OCI-LY7 (cell line): ENCODE data around the gene LPCAT3. TPM values are rescaled to one million over a fixed set of nuclear protein-coding genes. Genes with fewer than 3 reads are reported as not detected.
"Not testable (repeated sequence)": the region's sequence is repeated elsewhere in the genome, so short reads cannot be mapped to it uniquely, and the experiment has no call there.

Experiments used
- BruUV-seq: library from RNA; stranded (reverse); fragments of 400-500 nt; replicated peaks from 2 replicates; lab custom pipeline; 2021; lab: Mats Ljungman, UMichigan
- CTCF ChIA-PET: fragments of 300-600 bp; sonication (Branson Sonifier 250); formaldehyde crosslinking; loops from one replicate; lab custom pipeline; 2022; ENCODE audit warnings: antibody characterized with exemption; ENCODE audit not compliant: unreplicated experiment; lab: Charles Lee
- POLR2A ChIA-PET: fragments of 300-600 bp; sonication (Branson Sonifier 250); formaldehyde crosslinking; loops from one replicate; lab custom pipeline; 2022; ENCODE audit warnings: antibody characterized with exemption; lab: Charles Lee
- DNase-seq: peaks from one replicate; pipeline ENCODE4 v3.0.0-alpha.2; 2015; ENCODE audit warnings: low spot score
- H2AFZ ChIP-seq: fragments of 200-600 bp; sonication (generic), shearing (Covaris generic); 2 replicates; pipeline ENCODE4 v1.6.1; 2014; ENCODE audit warnings: mild to moderate bottlenecking, antibody characterized with exemption, low read length, moderate library complexity
- H3K27ac ChIP-seq: fragments of 200-600 bp; sonication (generic); 2 replicates; pipeline ENCODE4 v1.5.1; 2014; ENCODE audit warnings: mixed run types, low read depth, mild to moderate bottlenecking, moderate library complexity, low read length, inconsistent platforms; ENCODE audit not compliant: poor library complexity, severe bottlenecking
- H3K36me3 ChIP-seq: fragments of 200-600 bp; sonication (generic); 2 replicates; pipeline ENCODE4 v1.6.1; 2014; ENCODE audit warnings: mild to moderate bottlenecking, antibody characterized with exemption, low read length, moderate library complexity, mixed read lengths; ENCODE audit not compliant: insufficient read depth
- H3K4me1 ChIP-seq: fragments of 200-600 bp; sonication (generic); 2 replicates; pipeline ENCODE4 v1.5.1; 2014; ENCODE audit warnings: mild to moderate bottlenecking, low read length; ENCODE audit not compliant: insufficient read depth, poor library complexity, severe bottlenecking
- H3K4me2 ChIP-seq: fragments of 200-600 bp; sonication (generic); 2 replicates; pipeline ENCODE4 v1.6.1; 2014; ENCODE audit warnings: mild to moderate bottlenecking, low read length
- H3K4me3 ChIP-seq: fragments of 200-600 bp; sonication (generic); 2 replicates; pipeline ENCODE4 v1.5.1; 2014; ENCODE audit warnings: mild to moderate bottlenecking, low read depth, low read length; ENCODE audit not compliant: poor library complexity, severe bottlenecking
- H3K79me2 ChIP-seq: fragments of 200-600 bp; sonication (generic); 2 replicates; pipeline ENCODE4 v1.6.1; 2016; ENCODE audit warnings: low read depth, mild to moderate bottlenecking, low read length, moderate library complexity, mixed read lengths; ENCODE audit not compliant: insufficient read depth
- H3K9me2 ChIP-seq: fragments of 200-600 bp; sonication (generic); 2 replicates; pipeline ENCODE4 v1.6.1; 2016; ENCODE audit warnings: mild to moderate bottlenecking, low read length, mixed read lengths; ENCODE audit not compliant: insufficient read depth
- H3K9me3 ChIP-seq: fragments of 200-600 bp; sonication (generic); 2 replicates; pipeline ENCODE4 v1.6.1; 2014; ENCODE audit warnings: mild to moderate bottlenecking, mixed run types, low read length, mixed read lengths
- H4K20me1 ChIP-seq: fragments of 200-600 bp; sonication (generic); 2 replicates; pipeline ENCODE4 v1.6.1; 2014; ENCODE audit warnings: mild to moderate bottlenecking, antibody characterized with exemption, low read length, moderate library complexity, mixed read lengths; ENCODE audit not compliant: insufficient read depth
- CTCF ChIP-seq: fragments of 200-600 bp; sonication (generic); conservative IDR thresholded peaks from 2 replicates; pipeline ENCODE4 v1.5.1; 2014; ENCODE audit warnings: mild to moderate bottlenecking, antibody characterized with exemption, low read length, moderate library complexity, mixed read lengths
- EZH2phosphoT487 ChIP-seq: fragments of 200-600 bp; sonication (generic); IDR thresholded peaks from 2 replicates; pipeline ENCODE4 v1.6.1; 2018; ENCODE audit warnings: low read depth, borderline replicate concordance, mild to moderate bottlenecking, mixed run types, antibody characterized with exemption, low read length, moderate library complexity, mixed read lengths
- intact Hi-C: fragments of 100-400 bp; cut with micrococcal nuclease; formaldehyde crosslinking; loops from one replicate; pipeline ENCODE4 v1.10.0; 2022; ENCODE audit not compliant: unreplicated experiment
- total RNA-seq, 2 experiments: library from RNA; depleted of rRNA in 1 of 2; stranded (reverse); fragments of >200 nt in 1 of 2; shearing (Covaris generic) in 1 of 2; gene quantifications; 2 replicates each; pipeline ENCODE4 v1.2.3, GENCODE V29; 2014 to 2022

Gene LPCAT3
- total RNA-seq, 2 experiments from 2014 or later = 17.4 to 29.7 TPM

DNA sequence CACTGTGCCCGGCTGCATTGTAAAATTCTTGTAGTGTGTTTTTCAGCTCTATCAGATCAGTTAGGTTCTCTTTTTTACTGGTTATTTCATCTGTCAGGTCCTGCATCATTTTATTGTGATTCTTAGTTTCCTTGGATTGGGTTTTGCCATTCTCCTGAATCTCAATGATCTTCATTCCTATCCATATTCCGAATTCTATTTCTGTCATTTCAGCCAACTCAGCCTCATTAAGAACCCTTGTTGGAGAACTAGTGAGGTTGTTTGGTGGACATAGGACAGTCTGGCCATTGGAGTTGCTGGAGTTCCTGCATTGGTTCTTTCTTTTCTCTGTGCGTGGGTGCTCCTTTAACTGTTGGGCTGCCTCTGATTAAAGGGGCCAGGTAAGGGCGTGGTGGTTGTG, 36.6 kb upstream of the LPCAT3 start:
- intact Hi-C loops = no loop called here
- no peaks in the 10 kb centered on the region for H3K9me3 ChIP-seq
- BruUV-seq = no TSS peak
- no peak overlapping the region for H3K4me2 ChIP-seq
- TF ChIP-seq CTCF (no peak), EZH2phosphoT487 (no peak)
- DNase-seq = no peak
- no peaks in the 10 kb centered on the region for H3K36me3 ChIP-seq
- no peaks in the 10 kb centered on the region for H3K79me2 ChIP-seq
- H3K9me2 ChIP-seq = no peaks in the 10 kb centered on the region
- H3K27ac ChIP-seq = no peak overlapping the region
- ChIA-PET CTCF (no interaction called here), POLR2A (interaction anchor here (0.7 kb wide), 1 partner anchor 293 kb away, joined by 3 read pairs; no protein-coding TSS in a partner anchor)
- no peak overlapping the region for H2AFZ ChIP-seq
- H3K4me1 ChIP-seq = no peaks in the 10 kb centered on the region
- H3K4me3 ChIP-seq = no peak overlapping the region
- H4K20me1 ChIP-seq = no peaks in the 10 kb centered on the region

DNA sequence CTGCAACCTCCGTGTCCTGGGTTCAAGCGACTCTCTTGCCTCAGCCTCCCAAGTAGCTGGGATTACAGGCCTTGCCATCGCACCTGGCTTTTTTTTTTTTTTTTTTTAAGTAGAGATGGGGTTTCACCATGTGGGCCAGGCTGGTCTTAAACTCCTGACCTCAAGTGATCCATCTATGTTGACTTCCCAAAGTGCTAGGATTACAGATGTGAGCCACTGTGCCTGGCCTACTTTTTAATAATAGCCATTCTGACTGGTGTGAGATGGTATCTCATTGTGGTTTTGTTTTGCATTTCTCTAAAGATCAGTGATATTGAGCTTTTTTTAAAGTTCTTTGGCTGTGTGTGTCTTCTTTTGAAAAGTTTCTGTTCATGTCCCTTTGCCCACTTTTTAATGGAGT, 31.7 kb upstream of the LPCAT3 start:
- not testable (repeated sequence) for H3K4me2 ChIP-seq

DNA sequence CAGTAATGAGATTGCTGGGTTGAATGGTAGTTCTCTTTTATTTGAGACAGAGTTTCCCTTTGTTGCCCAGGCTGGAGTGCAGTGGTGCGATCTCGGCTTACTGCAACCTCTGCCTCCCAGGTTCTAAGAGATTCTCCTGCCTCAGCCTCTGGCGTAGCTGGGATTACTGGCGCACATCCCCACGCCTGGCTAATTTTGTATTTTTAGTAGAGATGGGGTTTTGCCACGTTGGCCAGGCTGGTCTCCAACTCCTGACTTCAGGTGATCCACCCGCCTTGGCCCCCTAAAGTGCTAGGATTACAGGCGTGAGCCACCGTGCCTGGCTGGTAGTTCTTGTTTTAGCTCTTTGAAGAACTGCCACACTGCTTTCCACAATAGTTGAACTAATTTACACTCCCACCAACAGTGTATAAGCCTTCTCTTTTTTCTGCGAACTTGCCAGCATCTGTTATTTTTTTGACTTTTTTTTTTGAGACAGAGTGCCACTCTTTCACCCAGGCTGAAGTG, 31.2 kb upstream of the LPCAT3 start:
- CTCF ChIA-PET, DNase-seq, H3K9me2 ChIP-seq, H3K4me3 ChIP-seq, H3K79me2 ChIP-seq, BruUV-seq, POLR2A ChIA-PET, H3K4me2 ChIP-seq, H2AFZ ChIP-seq, H3K9me3 ChIP-seq, H3K36me3 ChIP-seq, H3K4me1 ChIP-seq, H3K27ac ChIP-seq, H4K20me1 ChIP-seq, intact Hi-C loops: not testable (repeated sequence)

More for the DNA sequence above, 31.7 kb upstream of the LPCAT3 start:
- CTCF ChIA-PET, BruUV-seq, H3K27ac ChIP-seq, H3K4me1 ChIP-seq, H3K9me2 ChIP-seq, intact Hi-C loops, H3K4me3 ChIP-seq, H2AFZ ChIP-seq, H3K9me3 ChIP-seq, DNase-seq, H3K79me2 ChIP-seq, H3K36me3 ChIP-seq, H4K20me1 ChIP-seq: not testable (repeated sequence)
- POLR2A ChIA-PET = interaction anchor here (0.6 to 0.7 kb wide), 2 partner anchors 26 to 460 kb away, joined by 3 to 5 read pairs; no protein-coding TSS in a partner anchor

- intact Hi-C loops = no loop called here
- H3K4me2 ChIP-seq = no peak overlapping the region
- POLR2A ChIA-PET = no interaction called here
Measured at GRCh38 chr12:7047306-7047705, 29.0 kb upstream of the LPCAT3 start.

More at GRCh38 chr12:7047306-7047705, 29.0 kb upstream of the LPCAT3 start:
- DNase-seq = no peak
- Histone ChIP-seq H3K36me3 (no peaks in the 10 kb centered on the region), H3K4me3 (no peak overlapping the region), H2AFZ (no peak overlapping the region), H3K9me3 (no peaks in the 10 kb centered on the region), H3K4me1 (peaks cover 6% of the 10 kb centered on the region), H3K27ac (no peak overlapping the region), H3K79me2 (no peaks in the 10 kb centered on the region), H3K9me2 (no peaks in the 10 kb centered on the region), H4K20me1 (no peaks in the 10 kb centered on the region)
- no peak for TF ChIP-seq EZH2phosphoT487
- TF ChIP-seq CTCF = no peak
- CTCF ChIA-PET = no interaction called here
- BruUV-seq = no TSS peak
